ENCODE results near the gene ZBTB5.

DNA sequence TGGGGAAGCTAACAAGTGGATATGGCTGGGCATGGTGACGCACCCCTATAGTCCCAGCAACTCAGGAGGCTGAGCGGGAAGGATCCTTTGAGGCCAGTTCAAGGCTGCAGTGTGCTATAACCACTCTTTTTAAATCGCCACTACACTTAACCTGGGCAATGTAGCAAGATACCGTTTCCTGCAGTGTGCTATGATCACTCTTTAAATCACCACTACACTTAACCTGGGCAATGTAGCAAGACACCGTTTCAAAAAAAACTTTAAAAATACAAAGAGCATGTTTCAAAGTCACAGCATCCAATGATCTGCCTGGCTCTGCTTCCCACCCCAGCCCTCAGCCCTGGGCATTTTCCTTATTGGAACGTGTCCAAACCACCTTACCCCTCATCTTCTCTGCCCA, 28.2 kb downstream of the ZBTB5 start:
- TF ChIP-seq EZH2 (IDR thresholded peaks at IDR 0.05; ENCODE audit: low read depth): no peak
- TF ChIP-seq, protein P1, sequence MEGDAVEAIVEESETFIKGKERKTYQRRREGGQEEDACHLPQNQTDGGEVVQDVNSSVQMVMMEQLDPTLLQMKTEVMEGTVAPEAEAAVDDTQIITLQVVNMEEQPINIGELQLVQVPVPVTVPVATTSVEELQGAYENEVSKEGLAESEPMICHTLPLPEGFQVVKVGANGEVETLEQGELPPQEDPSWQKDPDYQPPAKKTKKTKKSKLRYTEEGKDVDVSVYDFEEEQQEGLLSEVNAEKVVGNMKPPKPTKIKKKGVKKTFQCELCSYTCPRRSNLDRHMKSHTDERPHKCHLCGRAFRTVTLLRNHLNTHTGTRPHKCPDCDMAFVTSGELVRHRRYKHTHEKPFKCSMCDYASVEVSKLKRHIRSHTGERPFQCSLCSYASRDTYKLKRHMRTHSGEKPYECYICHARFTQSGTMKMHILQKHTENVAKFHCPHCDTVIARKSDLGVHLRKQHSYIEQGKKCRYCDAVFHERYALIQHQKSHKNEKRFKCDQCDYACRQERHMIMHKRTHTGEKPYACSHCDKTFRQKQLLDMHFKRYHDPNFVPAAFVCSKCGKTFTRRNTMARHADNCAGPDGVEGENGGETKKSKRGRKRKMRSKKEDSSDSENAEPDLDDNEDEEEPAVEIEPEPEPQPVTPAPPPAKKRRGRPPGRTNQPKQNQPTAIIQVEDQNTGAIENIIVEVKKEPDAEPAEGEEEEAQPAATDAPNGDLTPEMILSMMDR (conservative IDR thresholded peaks at IDR 0.05): no peak

Data from PC-9 (cell line).